NCI-H69 (cell line): ENCODE results near the gene CLEC19A.
"Not testable (repeated sequence)": the region's sequence is repeated elsewhere in the genome, so short reads cannot be mapped to it uniquely, and the experiment has no call there.

Experiments
- DNase-seq: peaks from one replicate; lab custom pipeline; 2025; lab: John Stamatoyannopoulos, UW

The CLEC19A gene

GRCh38 chr16:19286827-19287226 is 1.3 kb downstream of the CLEC19A start:
- no peak for DNase-seq

GRCh38 chr16:19287241-19287640 is 1.7 kb downstream of the CLEC19A start:
- DNase-seq, result no peak

- DNase-seq, result peak; percentile 25
Measured at GRCh38 chr16:19288872-19289799, 3.6 kb downstream of the CLEC19A start.

GRCh38 chr16:19289811-19290485 is 4.4 kb downstream of the CLEC19A start:
- DNase-seq, result peak; percentile 82

- no peak for DNase-seq
Measured at GRCh38 chr16:19290860-19291259, 5.3 kb downstream of the CLEC19A start.

GRCh38 chr16:19291475-19291874 is 5.9 kb downstream of the CLEC19A start:
- peak; percentile 64 for DNase-seq

- DNase-seq, result peak; percentile 13
Measured at GRCh38 chr16:19292186-19292585, 6.7 kb downstream of the CLEC19A start.

GRCh38 chr16:19294156-19294649 is 8.7 kb downstream of the CLEC19A start:
- peak; percentile 31 for DNase-seq

GRCh38 chr16:19295393-19295792 is 9.9 kb downstream of the CLEC19A start:
- no peak for DNase-seq

- no peak for DNase-seq
Measured at GRCh38 chr16:19297454-19297853, 11.9 kb downstream of the CLEC19A start.

- DNase-seq, result peak; percentile 35
Measured at GRCh38 chr16:19299565-19299964, 14.0 kb downstream of the CLEC19A start.

- DNase-seq, result no peak
Measured at GRCh38 chr16:19301931-19302330, 16.4 kb downstream of the CLEC19A start.

- peak; percentile 50 for DNase-seq
Measured at GRCh38 chr16:19304750-19305149, 19.2 kb downstream of the CLEC19A start.

GRCh38 chr16:19305443-19305842 is 19.9 kb downstream of the CLEC19A start:
- DNase-seq, result no peak

- DNase-seq, result no peak
Measured at GRCh38 chr16:19307587-19308241, 22.2 kb downstream of the CLEC19A start.

GRCh38 chr16:19308392-19308791 is 22.9 kb downstream of the CLEC19A start:
- DNase-seq, result no peak

- DNase-seq, result no peak
Measured at GRCh38 chr16:19309178-19309577, 23.6 kb downstream of the CLEC19A start.

GRCh38 chr16:19314718-19315425 is 29.3 kb downstream of the CLEC19A start:
- DNase-seq, result no peak

GRCh38 chr16:19315889-19316433 is 30.4 kb downstream of the CLEC19A start:
- peak; percentile 34 for DNase-seq

GRCh38 chr16:19316846-19317245 is 31.3 kb downstream of the CLEC19A start:
- DNase-seq, result peak; percentile 98

GRCh38 chr16:19321186-19321585 is 35.7 kb downstream of the CLEC19A start:
- not testable (repeated sequence) for DNase-seq
